PC-3 (cell line): Measurements from ENCODE around the gene SLC25A24. TPM values are rescaled to one million over a fixed set of nuclear protein-coding genes. Genes with fewer than 3 reads are reported as not detected.
"Not testable (repeated sequence)": the region's sequence is repeated elsewhere in the genome, so short reads cannot be mapped to it uniquely, and the experiment has no call there.

Experiments used
- ATAC-seq: fragments of 200-7000 bp; cut with Tn5 transposase; 2 replicates; pipeline ENCODE4 v1.9.1; 2020; ENCODE audit warnings: mild to moderate bottlenecking, moderate library complexity
- BruUV-seq: library from RNA; stranded (reverse); fragments of 400-500 nt; replicated peaks from 2 replicates; lab custom pipeline; 2021; lab: Mats Ljungman, UMichigan
- CTCF ChIA-PET: fragments of 300-600 bp; sonication (Branson Sonifier 250); formaldehyde crosslinking; loops from one replicate; lab custom pipeline; 2022; ENCODE audit warnings: antibody characterized with exemption; lab: Charles Lee
- POLR2A ChIA-PET: fragments of 300-600 bp; sonication (Branson Sonifier 250); formaldehyde crosslinking; loops from one replicate; lab custom pipeline; 2022; ENCODE audit warnings: antibody characterized with exemption; ENCODE audit not compliant: unreplicated experiment; lab: Charles Lee
- DNase-seq: peaks from one replicate; pipeline ENCODE4 v3.0.0-alpha.2; 2015
- H2AFZ ChIP-seq: fragments of 300-600 bp; sonication (generic); 2 replicates; pipeline ENCODE4 v1.6.0; 2016; ENCODE audit warnings: antibody characterized with exemption, low read length
- H3F3A ChIP-seq: fragments of 300-600 bp; sonication (generic); one replicate; pipeline ENCODE4 v1.6.0; 2017; ENCODE audit warnings: antibody characterized with exemption, low read length, control low read depth, mild to moderate bottlenecking; ENCODE audit not compliant: unreplicated experiment
- H3K27ac ChIP-seq: fragments of 300-600 bp; sonication (generic); 2 replicates; pipeline ENCODE4 v1.5.1; 2016; ENCODE audit warnings: mild to moderate bottlenecking, low read length
- H3K27me3 ChIP-seq: fragments of 300-600 bp; sonication (generic); 2 replicates; pipeline ENCODE4 v1.6.1; 2016; ENCODE audit warnings: low read length, mixed read lengths
- H3K36me3 ChIP-seq: fragments of 300-600 bp; sonication (generic); 2 replicates; pipeline ENCODE4 v1.6.1; 2016; ENCODE audit warnings: low read depth, mixed run types, low read length, mixed read lengths
- H3K4me1 ChIP-seq: fragments of 300-600 bp; sonication (generic); 2 replicates; pipeline ENCODE4 v1.5.1; 2016; ENCODE audit warnings: low read length; ENCODE audit not compliant: insufficient read depth
- H3K4me2 ChIP-seq: fragments of 300-600 bp; sonication (generic); 2 replicates; pipeline ENCODE4 v1.6.0; 2016; ENCODE audit warnings: low read length
- H3K4me3 ChIP-seq: fragments of 300-600 bp; sonication (generic); 2 replicates; pipeline ENCODE4 v1.5.1; 2016; ENCODE audit warnings: mild to moderate bottlenecking, low read length, mixed read lengths
- H3K79me2 ChIP-seq: fragments of 300-600 bp; sonication (generic); 2 replicates; pipeline ENCODE4 v1.6.1; 2017; ENCODE audit warnings: low read length, mixed read lengths
- H3K9ac ChIP-seq: fragments of 300-600 bp; sonication (generic); 2 replicates; pipeline ENCODE4 v1.6.0; 2016; ENCODE audit warnings: mild to moderate bottlenecking, low read length
- H3K9me2 ChIP-seq: fragments of 300-600 bp; sonication (generic); replicated peaks from 2 replicates; pipeline ENCODE4 v1.6.1; 2016; ENCODE audit warnings: mixed run types, low read length, mixed read lengths
- H3K9me3 ChIP-seq: fragments of 300-600 bp; sonication (generic); 2 replicates; pipeline ENCODE4 v1.6.1; 2016; ENCODE audit warnings: low read length, mixed read lengths
- H4K20me1 ChIP-seq: fragments of 300-600 bp; sonication (generic); 2 replicates; pipeline ENCODE4 v1.6.1; 2016; ENCODE audit warnings: low read length, mixed read lengths
- EZH2 ChIP-seq: fragments of 300-600 bp; sonication (generic); IDR thresholded peaks from one replicate; pipeline ENCODE4 v1.6.1; 2017; ENCODE audit warnings: antibody characterized with exemption, mild to moderate bottlenecking, low read length; ENCODE audit not compliant: unreplicated experiment
- EZH2phosphoT487 ChIP-seq: fragments of 300-600 bp; sonication (generic); IDR thresholded peaks from 2 replicates; pipeline ENCODE4 v1.6.1; 2018; ENCODE audit warnings: mild to moderate bottlenecking, antibody characterized with exemption, low read length, borderline replicate concordance
- intact Hi-C: fragments of 100-400 bp; cut with micrococcal nuclease; formaldehyde crosslinking; loops from 2 replicates; pipeline ENCODE4 v1.9.0; 2023
- total RNA-seq: library from RNA; depleted of rRNA; stranded (reverse); fragments of >200 nt; gene quantifications from 2 replicates; pipeline ENCODE4 v1.2.3, GENCODE V29; 2014
- TF ChIP-seq, protein P1 (sequence below): fragments of 300-600 bp; sonication (generic); conservative IDR thresholded peaks from 2 replicates; pipeline ENCODE4 v1.5.1; 2017; ENCODE audit warnings: antibody characterized with exemption, low read depth, mild to moderate bottlenecking, low read length

Gene SLC25A24
- total RNA-seq, 1 experiment from 2014 or later = 30.3 TPM

DNA sequence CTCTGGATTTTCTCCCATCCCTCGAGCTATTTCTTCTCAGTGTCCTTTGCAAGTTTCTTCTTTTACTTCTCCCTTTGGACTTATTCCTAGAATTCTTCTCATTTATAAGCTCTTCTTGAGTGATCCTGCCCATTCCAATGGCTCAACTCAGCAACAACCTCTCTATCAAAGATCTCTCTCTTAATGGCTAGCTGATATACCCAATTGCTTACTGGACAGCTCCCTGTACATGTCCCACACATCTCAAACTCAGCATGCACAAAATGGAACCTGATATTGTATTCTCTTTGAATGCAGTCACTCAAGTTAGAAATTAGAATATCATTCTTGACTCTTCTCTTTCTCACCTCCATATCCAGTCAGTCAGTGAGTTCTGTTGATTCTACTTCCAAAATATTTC, 48.6 kb downstream of the SLC25A24 start:
- no peak overlapping the region for H3K4me3 ChIP-seq
- intact Hi-C loops = no loop called here
- TF ChIP-seq, protein P1, sequence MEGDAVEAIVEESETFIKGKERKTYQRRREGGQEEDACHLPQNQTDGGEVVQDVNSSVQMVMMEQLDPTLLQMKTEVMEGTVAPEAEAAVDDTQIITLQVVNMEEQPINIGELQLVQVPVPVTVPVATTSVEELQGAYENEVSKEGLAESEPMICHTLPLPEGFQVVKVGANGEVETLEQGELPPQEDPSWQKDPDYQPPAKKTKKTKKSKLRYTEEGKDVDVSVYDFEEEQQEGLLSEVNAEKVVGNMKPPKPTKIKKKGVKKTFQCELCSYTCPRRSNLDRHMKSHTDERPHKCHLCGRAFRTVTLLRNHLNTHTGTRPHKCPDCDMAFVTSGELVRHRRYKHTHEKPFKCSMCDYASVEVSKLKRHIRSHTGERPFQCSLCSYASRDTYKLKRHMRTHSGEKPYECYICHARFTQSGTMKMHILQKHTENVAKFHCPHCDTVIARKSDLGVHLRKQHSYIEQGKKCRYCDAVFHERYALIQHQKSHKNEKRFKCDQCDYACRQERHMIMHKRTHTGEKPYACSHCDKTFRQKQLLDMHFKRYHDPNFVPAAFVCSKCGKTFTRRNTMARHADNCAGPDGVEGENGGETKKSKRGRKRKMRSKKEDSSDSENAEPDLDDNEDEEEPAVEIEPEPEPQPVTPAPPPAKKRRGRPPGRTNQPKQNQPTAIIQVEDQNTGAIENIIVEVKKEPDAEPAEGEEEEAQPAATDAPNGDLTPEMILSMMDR = no peak
- no peak for TF ChIP-seq EZH2
- no peak for TF ChIP-seq EZH2phosphoT487
- DNase-seq (no peak), ATAC-seq (no peak)
- CTCF ChIA-PET = no interaction called here
- no peaks in the 10 kb centered on the region for H3K27me3 ChIP-seq
- no peaks in the 10 kb centered on the region for H3K4me1 ChIP-seq
- no peak overlapping the region for H3K27ac ChIP-seq
- POLR2A ChIA-PET = no interaction called here
- no peak overlapping the region for H2AFZ ChIP-seq
- H4K20me1 ChIP-seq = no peaks in the 10 kb centered on the region
- no peaks in the 10 kb centered on the region for H3K9me2 ChIP-seq
- no TSS peak for BruUV-seq
- no peaks in the 10 kb centered on the region for H3K79me2 ChIP-seq
- H3K4me2 ChIP-seq = no peak overlapping the region
- peaks cover 63% of the 10 kb centered on the region for H3K36me3 ChIP-seq
- H3K9ac ChIP-seq = no peak overlapping the region
- H3F3A ChIP-seq = no peaks in the 10 kb centered on the region
- H3K9me3 ChIP-seq = no peaks in the 10 kb centered on the region

DNA sequence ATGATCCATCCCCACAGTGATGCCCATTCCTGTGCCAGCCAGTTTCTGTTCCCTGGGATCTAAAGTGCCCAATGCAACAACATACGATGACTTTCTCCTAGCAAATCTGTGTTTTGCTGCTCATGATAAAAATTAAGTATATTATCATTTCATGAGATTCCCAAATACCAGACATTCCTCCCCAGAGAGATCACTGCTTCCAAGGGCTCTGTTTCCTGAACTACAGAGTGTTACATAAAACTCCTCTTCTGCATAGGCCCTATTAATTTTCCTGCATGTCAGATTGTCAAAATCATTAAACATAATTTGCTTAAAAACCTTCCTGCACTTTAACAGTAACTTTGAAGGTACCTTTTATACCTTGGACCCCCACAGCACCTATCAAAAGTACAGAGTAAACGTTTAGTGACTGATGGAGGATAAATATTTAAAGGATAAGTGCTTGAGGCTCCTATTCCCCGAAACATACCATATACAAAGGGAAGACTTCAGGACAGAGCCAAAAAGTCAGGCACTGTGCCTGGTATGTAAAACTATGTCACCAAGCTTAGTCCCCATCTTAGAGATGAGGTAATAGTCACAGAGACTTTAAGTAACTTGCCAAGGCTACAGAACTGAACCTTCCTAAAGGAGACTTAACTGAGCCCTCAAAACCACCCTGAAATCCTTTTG, 50.2 kb downstream of the SLC25A24 start:
- Histone ChIP-seq H3F3A (no peaks in the 10 kb centered on the region), H3K79me2 (no peaks in the 10 kb centered on the region), H3K36me3 (peaks cover 66% of the 10 kb centered on the region), H2AFZ (no peak overlapping the region), H3K9me3 (no peaks in the 10 kb centered on the region), H3K9me2 (no peaks in the 10 kb centered on the region), H3K27ac (no peak overlapping the region), H3K9ac (no peak overlapping the region), H3K4me1 (no peaks in the 10 kb centered on the region), H3K4me3 (no peak overlapping the region), H3K4me2 (no peak overlapping the region), H3K27me3 (no peaks in the 10 kb centered on the region), H4K20me1 (no peaks in the 10 kb centered on the region)
- no TSS peak for BruUV-seq
- no peak for DNase-seq
- TF ChIP-seq EZH2phosphoT487 = no peak
- TF ChIP-seq, protein P1 = no peak
- no peak for TF ChIP-seq EZH2
- POLR2A ChIA-PET = no interaction called here
- intact Hi-C loops = loop anchor here (10.0 kb wide), 1 partner anchor 45 kb away; no protein-coding TSS in a partner anchor
- CTCF ChIA-PET = no interaction called here
- no peak for ATAC-seq

DNA sequence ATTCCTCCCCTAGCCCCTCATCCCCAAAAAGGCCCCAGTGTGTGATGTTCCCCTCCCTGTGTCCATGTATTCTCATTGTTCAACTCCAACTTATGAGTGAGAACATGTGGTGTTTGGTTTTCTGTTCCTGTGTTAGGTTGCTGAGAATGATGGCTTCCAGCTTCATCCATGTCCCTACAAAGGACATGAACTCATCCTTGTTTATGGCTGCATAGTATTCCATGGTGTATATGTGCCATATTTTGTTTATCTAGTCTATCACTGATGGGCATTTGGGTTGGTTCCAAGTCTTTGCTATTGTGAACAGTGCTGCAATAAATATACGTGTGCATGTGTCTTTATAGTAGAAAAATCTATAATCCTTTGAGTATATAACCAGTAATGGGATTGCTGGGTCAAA, 55.6 kb downstream of the SLC25A24 start:
- Histone ChIP-seq H3K4me1 (peaks cover 34% of the 10 kb centered on the region), H3K36me3 (peaks cover 32% of the 10 kb centered on the region), H3F3A (peaks cover 12% of the 10 kb centered on the region)
- H3K4me2 ChIP-seq, H3K4me3 ChIP-seq, H3K9ac ChIP-seq, H3K27me3 ChIP-seq, BruUV-seq, ATAC-seq, H4K20me1 ChIP-seq, CTCF ChIA-PET, H3K27ac ChIP-seq, H3K9me2 ChIP-seq, H3K79me2 ChIP-seq, DNase-seq, H3K9me3 ChIP-seq, H2AFZ ChIP-seq, POLR2A ChIA-PET: not testable (repeated sequence)
- intact Hi-C loops = loop anchor here (10.0 kb wide), 1 partner anchor 50 kb away; no protein-coding TSS in a partner anchor
